Activated naive CD8-positive, alpha-beta T cell treated with anti-CD3 and anti-CD28 coated beads for 36 hours (primary cell): ENCODE results near the gene PRKN. TPM values are rescaled to one million over a fixed set of nuclear protein-coding genes. Genes with fewer than 3 reads are reported as not detected.
"Not testable (repeated sequence)": the region's sequence is repeated elsewhere in the genome, so short reads cannot be mapped to it uniquely, and the experiment has no call there.

Experiments
- DNase-seq: peaks from one replicate; pipeline ENCODE4 v3.0.0; 2021
- H3K27ac Mint-ChIP-seq: one replicate; pipeline ENCODE4 v1.8.0; 2022; ENCODE audit warnings: mild to moderate bottlenecking, moderate library complexity, mixed read lengths
- H3K27me3 Mint-ChIP-seq: one replicate; pipeline ENCODE4 v1.8.0; 2022; ENCODE audit warnings: mild to moderate bottlenecking, mixed read lengths
- H3K36me3 Mint-ChIP-seq: one replicate; pipeline ENCODE4 v1.8.0; 2021; ENCODE audit warnings: mild to moderate bottlenecking, mixed read lengths
- H3K4me1 Mint-ChIP-seq: one replicate; pipeline ENCODE4 v1.8.0; 2021; ENCODE audit warnings: mixed read lengths
- H3K4me3 Mint-ChIP-seq: one replicate; pipeline ENCODE4 v1.8.0; 2022; ENCODE audit warnings: mild to moderate bottlenecking, moderate library complexity, mixed read lengths
- H3K9me3 Mint-ChIP-seq: one replicate; pipeline ENCODE4 v1.8.0; 2022; ENCODE audit warnings: mixed read lengths
- total RNA-seq, 2 experiments: library from RNA; stranded (reverse); gene quantifications; one replicate each; pipeline ENCODE4 v1.2.3, GENCODE V29; 2021

PRKN gene
- total RNA-seq, 2 experiments from 2014 or later: 0.26 to 0.52 TPM

DNA sequence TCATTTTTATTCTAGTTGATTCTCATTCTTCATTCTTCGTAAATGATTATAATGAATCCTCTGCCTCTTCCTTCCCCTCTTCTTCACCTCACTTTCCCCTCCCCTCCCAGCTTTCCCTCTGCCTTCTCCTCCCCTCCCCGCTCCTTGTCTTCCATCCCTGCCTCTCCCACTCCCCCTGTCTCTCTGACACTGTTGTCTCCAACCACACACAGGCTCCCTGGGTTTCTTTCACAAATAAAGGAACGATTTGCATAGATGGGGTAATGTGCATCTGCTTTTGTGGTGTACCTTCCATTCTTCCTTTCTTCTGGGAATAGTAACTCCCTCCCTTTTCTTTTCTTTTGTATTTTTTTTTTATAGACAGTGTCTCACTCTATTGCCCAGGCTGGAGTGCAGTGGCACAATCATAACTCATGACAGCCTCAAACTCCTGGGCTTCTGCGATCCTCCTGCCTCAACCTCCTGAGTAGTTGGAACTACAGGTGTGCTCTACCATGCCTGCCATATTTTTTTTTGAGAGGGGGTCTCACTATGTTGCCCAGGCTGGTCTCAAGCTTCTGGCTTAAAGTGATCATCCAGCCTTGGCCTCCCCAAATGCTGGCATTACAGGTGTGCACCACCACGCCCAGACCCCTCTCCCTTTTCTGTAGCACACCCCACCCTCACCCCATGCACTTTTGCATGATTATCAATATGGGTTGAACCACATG lies 318.6 kb downstream of the PRKN start:
- H3K4me3 Mint-ChIP-seq: no peak overlapping the region
- no peak for DNase-seq
- H3K27ac Mint-ChIP-seq: no peak overlapping the region
- H3K36me3 Mint-ChIP-seq: no peaks in the 10 kb centered on the region
- H3K27me3 Mint-ChIP-seq: no peaks in the 10 kb centered on the region
- H3K9me3 Mint-ChIP-seq: no peaks in the 10 kb centered on the region
- no peaks in the 10 kb centered on the region for H3K4me1 Mint-ChIP-seq

DNA sequence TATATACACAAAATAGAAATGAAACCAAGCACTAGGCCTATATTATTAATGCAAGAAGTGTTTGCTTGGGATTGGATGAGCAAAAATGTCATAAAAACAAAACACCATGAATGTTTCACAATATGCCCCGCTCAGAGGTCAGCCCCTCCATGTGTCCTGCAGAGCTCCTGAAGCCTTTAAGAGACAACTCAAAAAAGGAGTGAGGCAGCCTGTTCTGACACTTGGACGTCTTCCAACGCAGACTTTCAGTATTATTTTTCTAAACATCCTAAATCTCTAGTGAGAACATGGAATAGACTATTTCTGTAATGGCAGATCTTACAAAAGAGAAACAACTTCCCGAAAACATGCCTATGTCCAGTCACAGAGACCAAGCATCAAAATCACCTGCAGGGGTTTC lies 322.6 kb downstream of the PRKN start:
- Mint-ChIP-seq H3K27me3 (no peaks in the 10 kb centered on the region), H3K36me3 (no peaks in the 10 kb centered on the region), H3K27ac (no peak overlapping the region), H3K4me3 (no peak overlapping the region), H3K4me1 (no peaks in the 10 kb centered on the region), H3K9me3 (no peaks in the 10 kb centered on the region)
- no peak for DNase-seq

DNA sequence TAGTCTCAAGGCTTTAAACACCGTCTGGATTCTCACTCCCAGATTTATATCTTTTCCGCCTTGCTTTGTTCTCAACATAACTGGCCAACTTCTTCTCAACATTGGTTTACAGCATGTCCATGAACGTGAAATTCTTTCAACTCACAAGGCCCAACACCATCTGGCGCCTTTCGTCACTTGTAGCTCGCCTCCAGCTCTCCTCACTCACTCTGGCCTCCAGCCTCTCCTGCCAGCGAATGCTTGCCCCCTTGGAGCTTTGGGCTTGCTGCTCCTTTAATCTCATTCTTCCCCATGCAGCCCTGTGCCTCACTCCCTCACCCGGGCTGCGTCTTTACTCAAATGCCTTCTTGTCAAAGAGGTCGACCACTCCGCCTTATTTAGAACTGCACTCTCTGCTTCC lies 324.5 kb downstream of the PRKN start:
- Mint-ChIP-seq H3K36me3 (no peaks in the 10 kb centered on the region), H3K27ac (no peak overlapping the region), H3K4me3 (no peak overlapping the region), H3K9me3 (peaks cover 2% of the 10 kb centered on the region), H3K4me1 (no peaks in the 10 kb centered on the region), H3K27me3 (no peaks in the 10 kb centered on the region)
- no peak for DNase-seq

DNA sequence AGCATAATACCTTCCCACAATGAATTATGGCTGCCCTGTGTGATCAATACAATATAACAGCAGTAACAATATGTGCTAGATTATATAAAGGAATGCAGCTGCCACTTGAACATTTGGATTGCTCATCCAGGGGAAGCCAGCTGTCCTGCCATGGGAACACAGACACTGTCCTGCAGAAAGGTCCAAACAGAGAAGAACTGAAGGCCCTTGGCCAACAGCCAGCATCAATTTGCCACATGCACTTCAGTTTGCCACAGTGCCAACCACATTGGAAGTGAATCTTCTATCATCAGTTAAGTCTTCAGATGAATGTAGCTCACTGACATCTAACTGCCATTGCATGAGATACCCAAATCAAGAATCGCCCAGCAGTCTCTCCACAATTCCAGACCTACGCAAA lies 332.4 kb downstream of the PRKN start:
- no peak for DNase-seq
- H3K27ac Mint-ChIP-seq: no peak overlapping the region
- no peak overlapping the region for H3K4me3 Mint-ChIP-seq
- H3K4me1 Mint-ChIP-seq: no peaks in the 10 kb centered on the region
- H3K27me3 Mint-ChIP-seq: no peaks in the 10 kb centered on the region
- peaks cover 2% of the 10 kb centered on the region for H3K9me3 Mint-ChIP-seq
- no peaks in the 10 kb centered on the region for H3K36me3 Mint-ChIP-seq

DNA sequence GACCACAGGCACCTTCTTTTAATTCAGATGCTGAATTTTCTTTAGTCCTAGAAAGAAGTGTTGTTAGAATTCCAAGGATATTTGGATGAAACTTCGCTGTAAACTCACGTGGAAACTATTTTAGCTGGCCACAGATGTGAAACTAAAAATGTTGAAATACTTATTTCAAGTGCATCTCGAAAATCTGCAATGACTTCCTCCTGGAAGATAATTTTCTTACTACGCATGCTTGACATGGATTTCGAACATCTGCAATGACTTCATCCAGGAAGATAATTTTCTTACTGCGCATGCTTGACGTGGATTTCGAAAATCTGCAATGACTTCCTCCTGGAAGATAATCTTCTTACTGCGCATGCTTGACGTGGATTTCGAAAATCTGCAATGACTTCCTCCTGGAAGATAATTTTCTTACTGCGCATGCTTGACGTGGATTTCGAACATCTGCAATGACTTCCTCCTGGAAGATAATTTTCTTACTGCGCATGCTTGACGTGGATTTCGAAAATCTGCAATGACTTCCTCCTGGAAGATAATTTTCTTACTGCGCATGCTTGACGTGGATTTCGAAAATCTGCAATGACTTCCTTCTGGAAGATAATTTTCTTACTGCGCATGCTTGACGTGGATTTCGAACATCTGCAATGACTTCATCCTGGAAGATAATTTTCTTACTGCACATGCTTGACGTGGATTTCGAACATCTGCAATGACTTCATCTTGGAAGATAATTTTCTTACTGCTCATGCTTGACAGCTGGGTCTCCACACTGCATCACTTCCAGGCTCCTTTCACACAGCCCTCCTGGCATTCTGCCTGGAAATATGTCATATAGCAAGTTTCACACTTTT lies 336.4 kb downstream of the PRKN start:
- H3K9me3 Mint-ChIP-seq, H3K4me3 Mint-ChIP-seq, DNase-seq, H3K27ac Mint-ChIP-seq, H3K27me3 Mint-ChIP-seq, H3K4me1 Mint-ChIP-seq, H3K36me3 Mint-ChIP-seq: not testable (repeated sequence)

DNA sequence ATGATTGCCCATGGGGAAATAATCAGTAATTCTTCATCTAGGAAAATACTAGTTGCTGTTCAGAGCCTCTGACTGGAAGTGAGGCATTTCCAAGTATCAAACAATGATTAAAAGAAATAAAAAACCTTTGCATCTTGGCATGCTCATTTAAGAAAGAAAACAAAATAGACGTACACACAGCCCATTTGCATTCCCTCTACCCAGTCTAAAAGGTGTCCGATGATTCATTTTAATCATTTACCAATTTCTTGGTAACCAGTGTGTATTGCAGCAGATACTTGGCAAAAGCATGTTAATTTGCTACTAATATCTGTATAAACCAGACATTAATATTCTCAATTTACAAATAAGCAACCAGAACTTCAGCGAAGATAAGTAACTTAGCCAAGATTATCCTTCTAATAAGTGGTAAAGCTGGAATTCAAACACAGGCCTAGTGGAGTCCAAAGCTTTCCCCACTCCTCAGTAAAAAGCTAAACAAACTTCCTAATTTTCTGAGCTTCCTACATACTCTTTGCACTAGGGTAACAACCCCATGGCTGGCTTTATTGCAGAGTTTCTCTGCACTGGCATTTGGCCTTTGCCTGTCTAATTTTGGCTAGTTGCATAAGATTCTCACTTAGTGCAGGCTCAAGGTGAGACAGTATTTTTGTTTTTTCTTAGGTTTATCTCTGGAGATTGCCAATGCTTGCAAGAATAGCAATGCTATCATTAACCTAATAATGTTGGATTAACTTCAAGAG lies 338.1 kb downstream of the PRKN start:
- H3K4me1 Mint-ChIP-seq: no peaks in the 10 kb centered on the region
- H3K4me3 Mint-ChIP-seq: no peak overlapping the region
- no peak overlapping the region for H3K27ac Mint-ChIP-seq
- H3K36me3 Mint-ChIP-seq: no peaks in the 10 kb centered on the region
- no peaks in the 10 kb centered on the region for H3K9me3 Mint-ChIP-seq
- no peaks in the 10 kb centered on the region for H3K27me3 Mint-ChIP-seq
- DNase-seq: no peak

DNA sequence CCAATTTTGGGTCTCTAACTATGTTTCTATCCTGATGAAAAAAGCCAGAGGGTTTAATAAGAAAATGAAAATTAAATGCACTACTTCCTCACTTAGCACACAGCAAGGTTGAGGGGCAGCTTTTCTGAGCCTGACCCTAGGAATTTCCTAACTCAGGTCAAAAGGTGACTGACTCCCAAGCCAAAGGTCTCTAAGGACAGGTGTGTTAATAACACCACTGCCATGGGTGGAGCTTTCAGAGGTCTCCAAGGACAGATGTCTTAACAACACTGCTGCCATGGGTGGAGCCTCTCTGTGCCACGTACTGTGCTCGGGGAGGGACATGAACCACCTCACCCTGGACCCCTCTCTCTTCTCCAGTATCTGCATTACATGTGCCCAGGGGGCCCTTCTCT lies 339.2 kb downstream of the PRKN start:
- H3K9me3 Mint-ChIP-seq: no peaks in the 10 kb centered on the region
- H3K27me3 Mint-ChIP-seq: no peaks in the 10 kb centered on the region
- H3K4me1 Mint-ChIP-seq: no peaks in the 10 kb centered on the region
- no peak overlapping the region for H3K4me3 Mint-ChIP-seq
- H3K36me3 Mint-ChIP-seq: no peaks in the 10 kb centered on the region
- no peak overlapping the region for H3K27ac Mint-ChIP-seq
- no peak for DNase-seq

DNA sequence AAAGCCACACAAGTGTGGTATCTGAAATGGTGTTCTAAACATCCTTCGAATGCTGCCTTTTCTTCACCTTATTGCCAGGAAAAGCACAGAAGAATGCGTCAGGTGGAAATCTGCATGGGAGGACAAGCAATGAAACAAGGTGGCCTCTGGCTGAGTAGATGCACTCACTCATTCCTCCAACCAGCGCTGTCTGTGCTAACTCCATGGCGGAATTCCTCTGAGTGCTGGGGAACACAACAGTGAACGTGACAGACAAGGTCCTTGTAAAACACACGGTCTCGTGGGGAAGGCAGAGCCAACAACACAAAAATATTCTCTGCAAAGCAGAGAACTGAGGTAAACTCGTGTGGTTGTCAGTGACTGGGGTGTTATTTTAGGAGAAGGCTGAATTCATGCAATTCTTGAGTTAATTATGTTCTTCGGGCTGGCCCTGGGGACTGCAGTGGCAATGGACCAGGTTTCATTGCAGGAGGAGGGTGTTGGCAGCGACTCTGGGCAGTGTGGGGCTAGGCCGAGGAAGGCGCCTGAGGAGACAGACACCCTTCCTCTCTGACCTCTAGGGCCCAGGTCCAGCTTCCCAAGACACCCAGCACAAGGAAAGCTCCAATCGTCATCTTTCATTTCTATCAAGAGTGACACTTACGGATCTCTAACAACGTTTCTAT lies 339.7 kb downstream of the PRKN start:
- DNase-seq: no peak
- no peak overlapping the region for H3K27ac Mint-ChIP-seq
- H3K9me3 Mint-ChIP-seq: no peaks in the 10 kb centered on the region
- H3K4me1 Mint-ChIP-seq: no peaks in the 10 kb centered on the region
- H3K36me3 Mint-ChIP-seq: no peaks in the 10 kb centered on the region
- H3K27me3 Mint-ChIP-seq: no peaks in the 10 kb centered on the region
- no peak overlapping the region for H3K4me3 Mint-ChIP-seq

DNA sequence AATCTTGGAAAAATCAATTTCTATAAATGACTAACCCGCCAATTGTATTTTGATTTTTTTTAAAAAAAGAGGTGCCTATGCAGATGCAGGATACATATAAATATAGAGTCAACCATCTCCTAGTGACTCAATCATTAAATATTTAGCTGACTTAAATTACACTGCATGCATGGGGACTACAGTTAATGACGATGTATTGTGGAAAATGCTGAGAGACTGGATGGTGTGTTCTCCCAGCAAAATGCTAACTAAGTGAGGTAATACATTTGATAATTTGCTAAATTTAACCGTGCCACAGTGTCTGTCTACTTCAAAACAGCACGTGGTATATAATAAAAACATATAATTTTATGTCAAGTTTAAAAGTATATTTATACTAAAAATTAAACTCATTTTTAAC lies 341.6 kb downstream of the PRKN start:
- no peaks in the 10 kb centered on the region for H3K4me1 Mint-ChIP-seq
- H3K27me3 Mint-ChIP-seq: no peaks in the 10 kb centered on the region
- H3K9me3 Mint-ChIP-seq: no peaks in the 10 kb centered on the region
- no peak overlapping the region for H3K4me3 Mint-ChIP-seq
- no peak for DNase-seq
- no peaks in the 10 kb centered on the region for H3K36me3 Mint-ChIP-seq
- H3K27ac Mint-ChIP-seq: no peak overlapping the region

DNA sequence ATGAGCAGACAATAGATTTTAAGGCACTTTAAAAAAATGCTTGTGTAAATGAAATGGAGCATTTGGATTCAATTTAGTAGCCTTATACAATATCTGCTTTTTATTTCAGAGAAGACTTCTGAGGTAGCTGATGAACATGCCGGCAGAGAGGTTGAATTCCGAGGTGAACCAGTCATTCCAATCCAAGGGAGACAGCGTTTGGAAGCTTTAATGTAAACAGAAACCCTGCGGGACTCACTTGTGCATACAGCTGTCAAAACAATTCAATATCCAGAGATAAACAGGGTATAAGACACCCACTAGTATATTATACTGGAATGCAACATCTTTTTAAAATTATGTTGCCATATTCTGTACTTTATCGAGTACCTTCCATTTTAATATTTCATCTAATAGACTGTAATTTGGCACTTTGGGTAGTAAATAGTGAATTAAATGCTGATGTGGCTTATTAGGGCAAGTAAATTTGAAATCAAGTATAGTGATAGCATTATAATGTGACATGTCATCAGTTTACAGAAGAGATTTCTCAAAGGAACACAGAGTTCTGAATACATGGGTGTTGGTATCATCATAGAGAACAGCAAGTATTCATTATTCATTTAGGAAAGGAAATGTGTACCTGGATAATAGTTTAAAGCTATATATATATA lies 347.7 kb downstream of the PRKN start:
- no peak overlapping the region for H3K4me3 Mint-ChIP-seq
- no peak for DNase-seq
- no peak overlapping the region for H3K27ac Mint-ChIP-seq
- no peaks in the 10 kb centered on the region for H3K4me1 Mint-ChIP-seq
- H3K36me3 Mint-ChIP-seq: no peaks in the 10 kb centered on the region
- no peaks in the 10 kb centered on the region for H3K9me3 Mint-ChIP-seq
- no peaks in the 10 kb centered on the region for H3K27me3 Mint-ChIP-seq

DNA sequence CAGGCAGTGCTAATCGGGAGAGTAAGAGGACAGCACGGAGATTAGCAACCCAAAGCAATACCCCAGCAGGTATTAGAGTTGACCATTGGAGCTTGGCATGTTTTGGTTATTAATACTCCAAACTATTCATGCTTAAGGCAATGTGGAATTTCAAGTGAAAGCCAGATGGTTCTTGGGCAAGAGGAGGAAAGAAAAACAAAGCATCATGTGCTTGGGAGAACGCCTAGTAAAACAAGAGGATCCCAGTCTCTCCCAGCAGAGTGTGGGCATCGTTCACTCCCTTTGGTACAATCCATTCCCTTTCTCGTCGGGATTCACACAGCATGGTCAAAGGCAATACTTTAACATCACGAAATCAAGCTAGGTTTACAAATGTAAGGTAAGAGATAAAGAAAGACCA lies 349.8 kb downstream of the PRKN start:
- no peaks in the 10 kb centered on the region for H3K9me3 Mint-ChIP-seq
- H3K36me3 Mint-ChIP-seq: no peaks in the 10 kb centered on the region
- no peaks in the 10 kb centered on the region for H3K27me3 Mint-ChIP-seq
- no peak overlapping the region for H3K27ac Mint-ChIP-seq
- no peak for DNase-seq
- no peaks in the 10 kb centered on the region for H3K4me1 Mint-ChIP-seq
- H3K4me3 Mint-ChIP-seq: no peak overlapping the region

DNA sequence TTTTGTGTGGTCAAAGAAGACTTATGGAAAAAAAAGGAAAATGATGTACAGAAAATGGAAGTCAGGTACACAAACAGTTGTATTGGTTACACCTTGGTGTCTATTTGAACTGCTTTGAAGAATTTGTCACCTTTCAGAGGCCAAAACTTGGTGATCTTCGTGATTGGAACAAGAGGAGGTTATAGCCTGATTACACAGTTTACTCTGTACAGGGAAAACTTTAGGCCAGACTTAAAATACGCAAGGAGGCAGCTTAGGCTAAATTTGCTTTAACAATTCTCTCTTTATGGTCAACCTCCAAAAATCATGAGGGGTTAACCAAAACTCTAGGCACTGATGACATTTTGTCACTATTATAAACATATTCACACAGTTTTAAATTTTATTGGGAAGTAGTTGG lies 353.7 kb downstream of the PRKN start:
- Mint-ChIP-seq H3K4me1 (no peaks in the 10 kb centered on the region), H3K27ac (no peak overlapping the region), H3K9me3 (no peaks in the 10 kb centered on the region), H3K4me3 (no peak overlapping the region), H3K27me3 (no peaks in the 10 kb centered on the region), H3K36me3 (no peaks in the 10 kb centered on the region)
- DNase-seq: no peak

DNA sequence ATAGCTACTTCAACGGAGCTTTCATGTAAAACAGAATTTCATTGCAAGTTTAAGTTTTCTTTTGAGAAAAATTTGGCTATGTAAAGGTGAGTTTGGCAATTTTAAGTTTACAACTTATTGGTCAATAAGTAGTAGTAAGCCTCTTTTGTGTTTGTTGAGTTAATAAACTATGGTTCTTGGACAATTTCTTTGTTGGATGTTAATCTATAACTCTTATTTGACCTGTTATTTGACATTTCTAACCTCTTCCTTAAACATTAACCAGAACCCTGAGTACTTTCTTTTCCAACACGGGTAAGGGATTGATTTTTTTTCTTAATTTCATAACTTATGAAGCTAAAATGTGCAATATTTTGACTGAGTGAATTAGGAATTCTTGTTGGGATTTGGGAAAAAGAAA lies 354.4 kb downstream of the PRKN start:
- H3K4me3 Mint-ChIP-seq: no peak overlapping the region
- H3K4me1 Mint-ChIP-seq: no peaks in the 10 kb centered on the region

DNA sequence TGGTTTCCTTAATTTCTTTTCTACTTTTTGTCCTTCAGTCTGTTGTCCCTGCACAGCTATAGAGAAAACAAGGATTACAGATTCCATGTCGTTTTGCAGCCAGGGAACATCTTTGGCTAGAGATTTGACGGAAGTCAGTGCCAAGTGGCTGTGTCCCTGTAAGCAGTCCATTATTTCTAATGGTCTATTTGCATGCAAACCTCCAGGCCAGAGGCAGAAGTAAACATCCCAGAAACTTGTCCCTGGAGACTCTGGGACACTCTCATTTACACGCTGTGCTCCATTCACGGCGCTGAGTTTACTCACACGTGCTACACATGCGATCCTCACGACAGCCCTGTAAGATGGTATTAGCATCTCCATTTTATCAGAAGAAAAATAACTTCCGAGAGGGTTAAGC lies 355.5 kb downstream of the PRKN start:
- no peaks in the 10 kb centered on the region for H3K27me3 Mint-ChIP-seq
- no peaks in the 10 kb centered on the region for H3K36me3 Mint-ChIP-seq
- no peak overlapping the region for H3K27ac Mint-ChIP-seq
- no peaks in the 10 kb centered on the region for H3K9me3 Mint-ChIP-seq
- DNase-seq: no peak
- no peak overlapping the region for H3K4me3 Mint-ChIP-seq
- no peaks in the 10 kb centered on the region for H3K4me1 Mint-ChIP-seq

More for the DNA sequence above, 354.4 kb downstream of the PRKN start:
- DNase-seq: no peak
- Mint-ChIP-seq H3K27ac (no peak overlapping the region), H3K9me3 (no peaks in the 10 kb centered on the region), H3K27me3 (no peaks in the 10 kb centered on the region), H3K36me3 (no peaks in the 10 kb centered on the region)

DNA sequence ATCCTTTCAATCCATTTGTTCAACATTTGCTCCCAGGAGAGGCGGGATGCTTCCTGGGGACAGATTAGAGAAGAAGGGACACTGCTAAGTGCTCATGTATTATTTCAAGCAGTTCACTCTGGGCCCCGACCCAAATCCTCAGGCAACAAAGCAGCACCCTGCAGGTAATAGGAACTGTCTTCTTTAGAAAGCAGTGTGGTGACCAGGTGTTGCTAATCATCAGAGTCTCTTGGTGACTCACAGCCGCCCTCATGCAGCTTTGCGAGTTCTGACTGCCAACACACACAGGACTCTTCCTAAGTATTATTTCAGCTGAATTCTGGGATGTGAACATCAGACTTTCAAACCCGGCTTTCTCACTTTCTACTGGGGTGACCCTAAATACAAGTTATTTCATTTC lies 356.4 kb downstream of the PRKN start:
- no peaks in the 10 kb centered on the region for H3K4me1 Mint-ChIP-seq
- no peak overlapping the region for H3K27ac Mint-ChIP-seq
- no peak overlapping the region for H3K4me3 Mint-ChIP-seq
- no peaks in the 10 kb centered on the region for H3K9me3 Mint-ChIP-seq
- H3K36me3 Mint-ChIP-seq: no peaks in the 10 kb centered on the region
- no peak for DNase-seq
- H3K27me3 Mint-ChIP-seq: no peaks in the 10 kb centered on the region
